Liver (tissue), 9 donors: ENCODE results near the gene EMX2. TPM values are rescaled to one million over a fixed set of nuclear protein-coding genes. Genes with fewer than 3 reads are reported as not detected.

ENCODE experiments used
- DNase-seq: peaks from one replicate; pipeline ENCODE4 v3.0.0-alpha.2; 2017; ENCODE audit warnings: low spot score
- H3K27ac ChIP-seq, 2 donors: one replicate each; pipeline ENCODE4 v1.7.0; 2013; ENCODE audit warnings: inconsistent platforms in 2 of 2, low read length in 2 of 2, control low read depth in 1 of 2, low read depth in 1 of 2, mild to moderate bottlenecking in 1 of 2
- H3K27me3 ChIP-seq, 4 donors: one replicate each; pipeline versions ENCODE4 v1.6.1 to v1.7.0; 2013; ENCODE audit warnings: low read length in 3 of 4, inconsistent platforms in 1 of 4, mild to moderate bottlenecking in 1 of 4, moderate library complexity in 1 of 4; ENCODE audit not compliant: control insufficient read depth in 4 of 4, insufficient read depth in 4 of 4
- H3K36me3 ChIP-seq, 4 donors: one replicate each; pipeline versions ENCODE4 v1.6.1 to v1.7.0; 2013; ENCODE audit warnings: low read length in 3 of 4, mild to moderate bottlenecking in 3 of 4, low read depth in 1 of 4, moderate library complexity in 1 of 4; ENCODE audit not compliant: control insufficient read depth in 4 of 4, insufficient read depth in 3 of 4
- H3K4me1 ChIP-seq, 4 donors: one replicate each; pipeline versions ENCODE4 v1.6.1 to v1.7.0; 2013; ENCODE audit warnings: low read length in 3 of 4, mild to moderate bottlenecking in 3 of 4, moderate library complexity in 1 of 4; ENCODE audit not compliant: control insufficient read depth in 4 of 4, insufficient read depth in 4 of 4
- H3K4me3 ChIP-seq, 3 donors: one replicate each; pipeline versions ENCODE4 v1.6.1 to v1.7.0; 2013; ENCODE audit warnings: low read length in 3 of 3, control low read depth in 1 of 3, low read depth in 1 of 3, mild to moderate bottlenecking in 1 of 3
- H3K9ac ChIP-seq, 2 donors: one replicate each; pipeline ENCODE4 v1.7.0; 2013; ENCODE audit warnings: low read length in 2 of 2, mild to moderate bottlenecking in 2 of 2, moderate library complexity in 2 of 2, control low read depth in 1 of 2, low read depth in 1 of 2
- H3K9me3 ChIP-seq, 4 donors: one replicate each; pipeline versions ENCODE4 v1.6.1 to v1.7.0; 2013; ENCODE audit warnings: low read length in 3 of 4; ENCODE audit not compliant: control insufficient read depth in 4 of 4
- EGR1 ChIP-seq, 2 donors: IDR thresholded peaks; 2 replicates each; pipeline ENCODE4 v1.6.1; 2016 to 2018; ENCODE audit warnings: antibody characterized with exemption in 2 of 2, low read depth in 2 of 2
- FOXA1 ChIP-seq: IDR thresholded peaks from 2 replicates; pipeline ENCODE4 v1.6.1; 2016; ENCODE audit warnings: antibody characterized with exemption
- FOXA2 ChIP-seq: IDR thresholded peaks from 2 replicates; pipeline ENCODE4 v1.6.1; 2016; ENCODE audit warnings: antibody characterized with exemption
- GABPA ChIP-seq, 2 donors: IDR thresholded peaks in 1 of 2; conservative IDR thresholded peaks in 1 of 2; 2 replicates each; pipeline ENCODE4 v1.6.1; 2016; ENCODE audit warnings: antibody characterized with exemption in 2 of 2, mild to moderate bottlenecking in 1 of 2, moderate library complexity in 1 of 2
- HNF4A ChIP-seq, 2 donors: conservative IDR thresholded peaks; 2 replicates each; pipeline ENCODE4 v1.6.1; 2016; ENCODE audit warnings: antibody characterized with exemption in 2 of 2, mild to moderate bottlenecking in 2 of 2
- HNF4G ChIP-seq: IDR thresholded peaks from 2 replicates; pipeline ENCODE4 v1.6.1; 2016; ENCODE audit warnings: antibody characterized with exemption
- JUND ChIP-seq, 2 donors: IDR thresholded peaks; 2 replicates each; pipeline ENCODE4 v1.6.1; 2016; ENCODE audit warnings: antibody characterized with exemption in 2 of 2
- NR2F2 ChIP-seq: IDR thresholded peaks from 2 replicates; pipeline ENCODE4 v1.6.1; 2016; ENCODE audit warnings: antibody characterized with exemption
- RAD21 ChIP-seq, 2 donors: IDR thresholded peaks; 2 replicates each; pipeline ENCODE4 v1.6.1; 2016; ENCODE audit warnings: antibody characterized with exemption in 2 of 2, mild to moderate bottlenecking in 2 of 2
- RXRA ChIP-seq, 2 donors: IDR thresholded peaks; 2 replicates each; pipeline ENCODE4 v1.6.1; 2017 to 2018; ENCODE audit warnings: antibody characterized with exemption in 2 of 2, mild to moderate bottlenecking in 1 of 2
- SP1 ChIP-seq: IDR thresholded peaks from 2 replicates; pipeline ENCODE4 v1.6.1; 2018; ENCODE audit warnings: antibody characterized with exemption, mild to moderate bottlenecking
- TAF1 ChIP-seq: conservative IDR thresholded peaks from 2 replicates; pipeline ENCODE4 v1.6.1; 2016; ENCODE audit warnings: antibody characterized with exemption, mild to moderate bottlenecking
- YY1 ChIP-seq: IDR thresholded peaks from 2 replicates; pipeline ENCODE4 v1.6.1; 2016; ENCODE audit warnings: antibody characterized with exemption, mild to moderate bottlenecking
- ZBTB33 ChIP-seq: IDR thresholded peaks from 2 replicates; pipeline ENCODE4 v1.6.1; 2016; ENCODE audit warnings: antibody characterized with exemption
- WGBS: extraction: QIAGEN DNeasy Blood & Tissue Kit; methylation state at CpG from one replicate; pipeline ENCODE4 v1.1.7; 2013; 5-methylcytosine and 5-hydroxymethylcytosine counted together
- polyA plus RNA-seq, 2 donors: library from polyadenylated mRNA; stranded (reverse) in 1 of 2; unstranded in 1 of 2; fragments of 200-250 nt in 1 of 2; fragments of >200 nt in 1 of 2; fragmentation: Nextera tagmentation in 1 of 2; extraction: Ambion mirVana in 1 of 2; gene quantifications; one replicate each; pipeline versions ENCODE4 v1.2.1 to v1.2.3, GENCODE V29; 2013 to 2015
- total RNA-seq, 2 donors: library from RNA; depleted of rRNA; stranded (reverse); fragments of >200 nt; gene quantifications; one replicate each; pipeline ENCODE4 v1.2.3, GENCODE V29; 2014
- TF ChIP-seq, protein P1 (sequence below): IDR thresholded peaks from 2 replicates; pipeline ENCODE4 v1.6.1; 2016; ENCODE audit warnings: antibody characterized with exemption
- TF ChIP-seq, protein P2 (sequence below): IDR thresholded peaks from 2 replicates; pipeline ENCODE4 v1.6.1; 2016; ENCODE audit warnings: antibody characterized with exemption, mild to moderate bottlenecking
- TF ChIP-seq, protein P3 (sequence below): IDR thresholded peaks from 2 replicates; pipeline ENCODE4 v1.6.1; 2016; ENCODE audit warnings: antibody characterized with exemption
- TF ChIP-seq, protein P4 (sequence below): fragments of 150-350 bp; IDR thresholded peaks from 2 replicates; pipeline ENCODE4 v1.5.1; 2017; ENCODE audit warnings: improper control_type of control experiment, low read depth, low read length; ENCODE audit not compliant: missing input control
- donor health status: healthy.
- donor health status: healthy.
- donor health status: healthy.
- donor health status: healthy.
- donor health status: healthy.

Gene EMX2
- total and polyA plus RNA-seq, 4 donors = not detected

DNA sequence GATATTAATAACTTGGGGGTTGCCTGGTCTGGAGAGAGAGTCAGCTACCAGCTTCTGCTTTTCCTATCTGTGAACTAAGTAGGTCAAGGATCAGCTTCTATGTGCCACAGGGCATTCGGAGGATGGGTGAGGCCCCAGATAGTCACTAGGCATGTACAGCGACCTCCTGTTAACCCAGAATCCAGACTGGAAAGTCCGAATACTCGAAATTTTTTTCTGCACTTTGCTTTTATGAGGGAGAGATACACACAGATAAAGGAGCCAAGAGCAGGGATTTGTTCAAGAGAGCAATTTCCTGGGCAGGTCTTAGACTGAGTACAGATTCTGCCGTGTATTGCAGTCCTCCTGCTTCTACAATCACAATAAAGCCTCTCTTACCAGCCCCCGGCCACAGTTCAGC, 54.2 kb downstream of the EMX2 start:
- H3K4me3 ChIP-seq = no peak overlapping the region
- TF ChIP-seq, protein P1, sequence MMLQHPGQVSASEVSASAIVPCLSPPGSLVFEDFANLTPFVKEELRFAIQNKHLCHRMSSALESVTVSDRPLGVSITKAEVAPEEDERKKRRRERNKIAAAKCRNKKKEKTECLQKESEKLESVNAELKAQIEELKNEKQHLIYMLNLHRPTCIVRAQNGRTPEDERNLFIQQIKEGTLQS = no peak
- TF ChIP-seq FOXA1 (no peak), RXRA (IDR thresholded peaks at IDR 0.05) (no peak), NR2F2 (no peak), TAF1 (no peak), JUND (IDR thresholded peaks at IDR 0.05) (no peak), GABPA (IDR thresholded peaks at IDR 0.05 in 1 of 2, conservative IDR thresholded peaks at IDR 0.05 in 1 of 2) (no peak), HNF4G (no peak), YY1 (no peak), RAD21 (IDR thresholded peaks at IDR 0.05) (no peak), FOXA2 (no peak), SP1 (no peak), HNF4A (conservative IDR thresholded peaks at IDR 0.05) (no peak), EGR1 (IDR thresholded peaks at IDR 0.05; ENCODE audit: low read depth in 2 of 2) (no peak), ZBTB33 (no peak)
- TF ChIP-seq, protein P2, sequence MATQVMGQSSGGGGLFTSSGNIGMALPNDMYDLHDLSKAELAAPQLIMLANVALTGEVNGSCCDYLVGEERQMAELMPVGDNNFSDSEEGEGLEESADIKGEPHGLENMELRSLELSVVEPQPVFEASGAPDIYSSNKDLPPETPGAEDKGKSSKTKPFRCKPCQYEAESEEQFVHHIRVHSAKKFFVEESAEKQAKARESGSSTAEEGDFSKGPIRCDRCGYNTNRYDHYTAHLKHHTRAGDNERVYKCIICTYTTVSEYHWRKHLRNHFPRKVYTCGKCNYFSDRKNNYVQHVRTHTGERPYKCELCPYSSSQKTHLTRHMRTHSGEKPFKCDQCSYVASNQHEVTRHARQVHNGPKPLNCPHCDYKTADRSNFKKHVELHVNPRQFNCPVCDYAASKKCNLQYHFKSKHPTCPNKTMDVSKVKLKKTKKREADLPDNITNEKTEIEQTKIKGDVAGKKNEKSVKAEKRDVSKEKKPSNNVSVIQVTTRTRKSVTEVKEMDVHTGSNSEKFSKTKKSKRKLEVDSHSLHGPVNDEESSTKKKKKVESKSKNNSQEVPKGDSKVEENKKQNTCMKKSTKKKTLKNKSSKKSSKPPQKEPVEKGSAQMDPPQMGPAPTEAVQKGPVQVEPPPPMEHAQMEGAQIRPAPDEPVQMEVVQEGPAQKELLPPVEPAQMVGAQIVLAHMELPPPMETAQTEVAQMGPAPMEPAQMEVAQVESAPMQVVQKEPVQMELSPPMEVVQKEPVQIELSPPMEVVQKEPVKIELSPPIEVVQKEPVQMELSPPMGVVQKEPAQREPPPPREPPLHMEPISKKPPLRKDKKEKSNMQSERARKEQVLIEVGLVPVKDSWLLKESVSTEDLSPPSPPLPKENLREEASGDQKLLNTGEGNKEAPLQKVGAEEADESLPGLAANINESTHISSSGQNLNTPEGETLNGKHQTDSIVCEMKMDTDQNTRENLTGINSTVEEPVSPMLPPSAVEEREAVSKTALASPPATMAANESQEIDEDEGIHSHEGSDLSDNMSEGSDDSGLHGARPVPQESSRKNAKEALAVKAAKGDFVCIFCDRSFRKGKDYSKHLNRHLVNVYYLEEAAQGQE = no peak
- TF ChIP-seq, protein P3, sequence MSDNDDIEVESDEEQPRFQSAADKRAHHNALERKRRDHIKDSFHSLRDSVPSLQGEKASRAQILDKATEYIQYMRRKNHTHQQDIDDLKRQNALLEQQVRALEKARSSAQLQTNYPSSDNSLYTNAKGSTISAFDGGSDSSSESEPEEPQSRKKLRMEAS = no peak
- TF ChIP-seq, protein P4, sequence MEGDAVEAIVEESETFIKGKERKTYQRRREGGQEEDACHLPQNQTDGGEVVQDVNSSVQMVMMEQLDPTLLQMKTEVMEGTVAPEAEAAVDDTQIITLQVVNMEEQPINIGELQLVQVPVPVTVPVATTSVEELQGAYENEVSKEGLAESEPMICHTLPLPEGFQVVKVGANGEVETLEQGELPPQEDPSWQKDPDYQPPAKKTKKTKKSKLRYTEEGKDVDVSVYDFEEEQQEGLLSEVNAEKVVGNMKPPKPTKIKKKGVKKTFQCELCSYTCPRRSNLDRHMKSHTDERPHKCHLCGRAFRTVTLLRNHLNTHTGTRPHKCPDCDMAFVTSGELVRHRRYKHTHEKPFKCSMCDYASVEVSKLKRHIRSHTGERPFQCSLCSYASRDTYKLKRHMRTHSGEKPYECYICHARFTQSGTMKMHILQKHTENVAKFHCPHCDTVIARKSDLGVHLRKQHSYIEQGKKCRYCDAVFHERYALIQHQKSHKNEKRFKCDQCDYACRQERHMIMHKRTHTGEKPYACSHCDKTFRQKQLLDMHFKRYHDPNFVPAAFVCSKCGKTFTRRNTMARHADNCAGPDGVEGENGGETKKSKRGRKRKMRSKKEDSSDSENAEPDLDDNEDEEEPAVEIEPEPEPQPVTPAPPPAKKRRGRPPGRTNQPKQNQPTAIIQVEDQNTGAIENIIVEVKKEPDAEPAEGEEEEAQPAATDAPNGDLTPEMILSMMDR = no peak
- H3K9ac ChIP-seq = no peak overlapping the region
- 52% methylated on average over 6 of the region's 6 CpGs for WGBS
- peaks cover 0 to 5% (median 0%) of the 10 kb centered on the region in 4 donors for H3K27me3 ChIP-seq
- DNase-seq = no peak
- H3K9me3 ChIP-seq = peaks cover 0 to 8% (median under 1%) of the 10 kb centered on the region in 4 donors
- no peaks in the 10 kb centered on the region for H3K36me3 ChIP-seq
- no peak overlapping the region for H3K27ac ChIP-seq
- H3K4me1 ChIP-seq = no peaks in the 10 kb centered on the region
